PC-3 (cell line): Measurements from ENCODE around the gene BCHE. TPM values are rescaled to one million over a fixed set of nuclear protein-coding genes. Genes with fewer than 3 reads are reported as not detected.
A peak's percentile ranks its signal among the peaks of the same experiment; 100 is the strongest.

ENCODE experiments used
- ATAC-seq: fragments of 200-7000 bp; cut with Tn5 transposase; 2 replicates; pipeline ENCODE4 v1.9.1; 2020; ENCODE audit warnings: mild to moderate bottlenecking, moderate library complexity
- BruUV-seq: library from RNA; stranded (reverse); fragments of 400-500 nt; replicated peaks from 2 replicates; lab custom pipeline; 2021; lab: Mats Ljungman, UMichigan
- CTCF ChIA-PET: fragments of 300-600 bp; sonication (Branson Sonifier 250); formaldehyde crosslinking; loops from one replicate; lab custom pipeline; 2022; ENCODE audit warnings: antibody characterized with exemption; lab: Charles Lee
- POLR2A ChIA-PET: fragments of 300-600 bp; sonication (Branson Sonifier 250); formaldehyde crosslinking; loops from one replicate; lab custom pipeline; 2022; ENCODE audit warnings: antibody characterized with exemption; ENCODE audit not compliant: unreplicated experiment; lab: Charles Lee
- DNase-seq: peaks from one replicate; pipeline ENCODE4 v3.0.0-alpha.2; 2015
- H2AFZ ChIP-seq: fragments of 300-600 bp; sonication (generic); 2 replicates; pipeline ENCODE4 v1.6.0; 2016; ENCODE audit warnings: antibody characterized with exemption, low read length
- H3F3A ChIP-seq: fragments of 300-600 bp; sonication (generic); one replicate; pipeline ENCODE4 v1.6.0; 2017; ENCODE audit warnings: antibody characterized with exemption, low read length, control low read depth, mild to moderate bottlenecking; ENCODE audit not compliant: unreplicated experiment
- H3K27ac ChIP-seq: fragments of 300-600 bp; sonication (generic); 2 replicates; pipeline ENCODE4 v1.5.1; 2016; ENCODE audit warnings: mild to moderate bottlenecking, low read length
- H3K27me3 ChIP-seq: fragments of 300-600 bp; sonication (generic); 2 replicates; pipeline ENCODE4 v1.6.1; 2016; ENCODE audit warnings: low read length, mixed read lengths
- H3K36me3 ChIP-seq: fragments of 300-600 bp; sonication (generic); 2 replicates; pipeline ENCODE4 v1.6.1; 2016; ENCODE audit warnings: low read depth, mixed run types, low read length, mixed read lengths
- H3K4me1 ChIP-seq: fragments of 300-600 bp; sonication (generic); 2 replicates; pipeline ENCODE4 v1.5.1; 2016; ENCODE audit warnings: low read length; ENCODE audit not compliant: insufficient read depth
- H3K4me2 ChIP-seq: fragments of 300-600 bp; sonication (generic); 2 replicates; pipeline ENCODE4 v1.6.0; 2016; ENCODE audit warnings: low read length
- H3K4me3 ChIP-seq: fragments of 300-600 bp; sonication (generic); 2 replicates; pipeline ENCODE4 v1.5.1; 2016; ENCODE audit warnings: mild to moderate bottlenecking, low read length, mixed read lengths
- H3K79me2 ChIP-seq: fragments of 300-600 bp; sonication (generic); 2 replicates; pipeline ENCODE4 v1.6.1; 2017; ENCODE audit warnings: low read length, mixed read lengths
- H3K9ac ChIP-seq: fragments of 300-600 bp; sonication (generic); 2 replicates; pipeline ENCODE4 v1.6.0; 2016; ENCODE audit warnings: mild to moderate bottlenecking, low read length
- H3K9me2 ChIP-seq: fragments of 300-600 bp; sonication (generic); replicated peaks from 2 replicates; pipeline ENCODE4 v1.6.1; 2016; ENCODE audit warnings: mixed run types, low read length, mixed read lengths
- H3K9me3 ChIP-seq: fragments of 300-600 bp; sonication (generic); 2 replicates; pipeline ENCODE4 v1.6.1; 2016; ENCODE audit warnings: low read length, mixed read lengths
- H4K20me1 ChIP-seq: fragments of 300-600 bp; sonication (generic); 2 replicates; pipeline ENCODE4 v1.6.1; 2016; ENCODE audit warnings: low read length, mixed read lengths
- EZH2 ChIP-seq: fragments of 300-600 bp; sonication (generic); IDR thresholded peaks from one replicate; pipeline ENCODE4 v1.6.1; 2017; ENCODE audit warnings: antibody characterized with exemption, mild to moderate bottlenecking, low read length; ENCODE audit not compliant: unreplicated experiment
- EZH2phosphoT487 ChIP-seq: fragments of 300-600 bp; sonication (generic); IDR thresholded peaks from 2 replicates; pipeline ENCODE4 v1.6.1; 2018; ENCODE audit warnings: mild to moderate bottlenecking, antibody characterized with exemption, low read length, borderline replicate concordance
- intact Hi-C: fragments of 100-400 bp; cut with micrococcal nuclease; formaldehyde crosslinking; loops from 2 replicates; pipeline ENCODE4 v1.9.0; 2023
- total RNA-seq: library from RNA; depleted of rRNA; stranded (reverse); fragments of >200 nt; gene quantifications from 2 replicates; pipeline ENCODE4 v1.2.3, GENCODE V29; 2014
- TF ChIP-seq, protein P1 (sequence below): fragments of 300-600 bp; sonication (generic); conservative IDR thresholded peaks from 2 replicates; pipeline ENCODE4 v1.5.1; 2017; ENCODE audit warnings: antibody characterized with exemption, low read depth, mild to moderate bottlenecking, low read length

The BCHE gene
- total RNA-seq, 1 experiment from 2014 or later = 0.18 TPM

DNA sequence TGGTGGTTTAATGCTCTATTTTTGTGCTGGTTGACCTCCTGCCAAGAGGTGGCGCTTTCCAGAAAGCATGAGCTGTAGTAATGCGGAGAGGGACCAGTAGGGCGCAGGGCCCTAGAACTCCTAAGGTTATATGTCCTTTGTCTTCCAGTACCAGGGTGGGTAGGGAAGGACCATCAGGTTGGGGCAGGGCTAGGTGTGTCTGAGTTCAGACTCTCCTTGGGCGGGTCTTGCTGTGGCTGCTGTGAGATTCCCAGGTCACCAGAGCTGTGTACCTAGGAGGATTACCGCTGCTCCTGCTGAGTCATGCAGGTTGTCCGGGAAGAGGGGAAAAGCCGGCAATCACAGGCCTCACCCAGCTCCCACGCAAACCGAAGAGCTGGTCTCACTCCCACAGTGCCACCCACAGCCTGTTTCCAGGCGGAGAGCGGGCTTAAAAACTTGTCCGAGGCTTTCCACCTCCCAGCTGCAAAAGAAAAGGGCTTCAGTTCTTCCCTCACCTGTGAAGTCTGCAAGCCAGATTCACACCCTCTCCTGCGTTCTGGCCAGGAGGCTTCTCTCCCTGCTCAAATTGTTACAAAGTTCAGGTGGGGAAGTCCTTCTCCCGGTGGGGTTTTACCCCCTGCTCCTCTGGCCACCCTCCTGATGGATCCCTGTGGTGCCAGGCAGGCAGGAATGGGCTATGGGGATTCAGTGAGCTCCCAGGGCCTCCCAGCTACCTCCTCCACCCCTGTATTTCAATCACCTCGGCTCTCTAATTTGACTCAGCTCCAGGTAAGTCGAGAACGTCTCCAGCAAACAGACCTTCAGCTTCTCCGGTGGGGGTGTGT, 37.7 kb upstream of the BCHE start:
- Histone ChIP-seq H3K4me2 (no peak overlapping the region), H3K36me3 (no peaks in the 10 kb centered on the region), H3K4me3 (no peak overlapping the region), H3K79me2 (no peaks in the 10 kb centered on the region), H3K27me3 (no peaks in the 10 kb centered on the region), H4K20me1 (no peaks in the 10 kb centered on the region), H2AFZ (peak overlapping the region; percentile 45; the same call in 1 of the 2 replicates), H3K9ac (no peak overlapping the region), H3K9me3 (no peaks in the 10 kb centered on the region), H3K4me1 (no peaks in the 10 kb centered on the region), H3K9me2 (no peaks in the 10 kb centered on the region), H3F3A (no peaks in the 10 kb centered on the region), H3K27ac (no peak overlapping the region)
- no peak for TF ChIP-seq EZH2
- TF ChIP-seq EZH2phosphoT487 = no peak
- TF ChIP-seq, protein P1, sequence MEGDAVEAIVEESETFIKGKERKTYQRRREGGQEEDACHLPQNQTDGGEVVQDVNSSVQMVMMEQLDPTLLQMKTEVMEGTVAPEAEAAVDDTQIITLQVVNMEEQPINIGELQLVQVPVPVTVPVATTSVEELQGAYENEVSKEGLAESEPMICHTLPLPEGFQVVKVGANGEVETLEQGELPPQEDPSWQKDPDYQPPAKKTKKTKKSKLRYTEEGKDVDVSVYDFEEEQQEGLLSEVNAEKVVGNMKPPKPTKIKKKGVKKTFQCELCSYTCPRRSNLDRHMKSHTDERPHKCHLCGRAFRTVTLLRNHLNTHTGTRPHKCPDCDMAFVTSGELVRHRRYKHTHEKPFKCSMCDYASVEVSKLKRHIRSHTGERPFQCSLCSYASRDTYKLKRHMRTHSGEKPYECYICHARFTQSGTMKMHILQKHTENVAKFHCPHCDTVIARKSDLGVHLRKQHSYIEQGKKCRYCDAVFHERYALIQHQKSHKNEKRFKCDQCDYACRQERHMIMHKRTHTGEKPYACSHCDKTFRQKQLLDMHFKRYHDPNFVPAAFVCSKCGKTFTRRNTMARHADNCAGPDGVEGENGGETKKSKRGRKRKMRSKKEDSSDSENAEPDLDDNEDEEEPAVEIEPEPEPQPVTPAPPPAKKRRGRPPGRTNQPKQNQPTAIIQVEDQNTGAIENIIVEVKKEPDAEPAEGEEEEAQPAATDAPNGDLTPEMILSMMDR = no peak
- ATAC-seq (no peak), DNase-seq (peak; percentile 38)
- intact Hi-C loops = no loop called here
- POLR2A ChIA-PET = no interaction called here
- no TSS peak for BruUV-seq
- CTCF ChIA-PET = interaction anchor here (0.6 kb wide), 1 partner anchor 19 kb away, joined by 3 read pairs; no protein-coding TSS in a partner anchor

DNA sequence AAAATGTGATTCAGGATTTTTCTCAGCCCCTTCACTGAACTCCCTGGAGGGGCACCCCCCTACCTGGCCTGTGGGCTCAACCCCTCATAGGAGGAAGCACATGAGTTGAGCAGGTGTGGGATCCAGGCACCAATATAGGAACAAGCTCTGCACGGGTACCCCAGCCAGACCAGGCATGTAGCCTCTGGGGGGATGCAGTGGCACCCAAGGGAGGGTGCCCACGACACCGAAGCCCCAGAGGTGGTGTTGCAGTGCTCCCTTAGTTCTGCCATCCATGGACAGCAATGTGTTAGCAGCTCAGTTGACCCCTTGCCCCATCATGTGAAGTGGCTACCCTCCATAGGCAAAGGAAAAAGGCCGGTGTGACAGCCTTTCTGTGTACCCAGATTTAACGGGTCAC, 30.9 kb upstream of the BCHE start:
- no peak for TF ChIP-seq EZH2phosphoT487
- TF ChIP-seq EZH2 = no peak
- TF ChIP-seq, protein P1 = no peak
- BruUV-seq = no TSS peak
- CTCF ChIA-PET = no interaction called here

DNA sequence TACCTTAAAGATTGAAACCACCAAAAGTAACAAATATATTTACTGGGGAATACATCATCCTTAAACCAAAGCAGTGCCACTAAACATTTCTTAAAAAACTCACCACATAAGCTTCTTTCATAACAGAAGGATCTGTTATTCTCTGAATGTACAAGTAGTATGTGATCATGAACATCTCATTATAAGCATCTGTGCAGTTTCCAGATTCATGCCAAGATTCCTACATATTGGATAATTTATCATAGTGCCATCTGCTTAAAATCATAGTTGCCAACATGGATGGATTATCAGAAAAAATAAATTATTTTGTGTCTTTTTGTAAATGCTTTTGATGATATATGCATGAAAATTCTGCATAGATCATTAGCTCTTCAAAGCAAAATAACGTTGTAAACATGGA, 21.8 kb upstream of the BCHE start:
- ChIA-PET POLR2A (no interaction called here), CTCF (no interaction called here)
- no peak for ATAC-seq
- H3K9me3 ChIP-seq = no peaks in the 10 kb centered on the region
- intact Hi-C loops = loop anchor here (5.0 to 10.0 kb wide), 2 partner anchors 604 to 1173 kb away; no protein-coding TSS in a partner anchor
- TF ChIP-seq, protein P1 = no peak
- no peak for TF ChIP-seq EZH2phosphoT487
- TF ChIP-seq EZH2 = no peak
- no peaks in the 10 kb centered on the region for H3F3A ChIP-seq
- no peaks in the 10 kb centered on the region for H3K27me3 ChIP-seq
- no peak for DNase-seq
- H3K9ac ChIP-seq = no peak overlapping the region
- no peak overlapping the region for H3K4me3 ChIP-seq
- H4K20me1 ChIP-seq = no peaks in the 10 kb centered on the region
- BruUV-seq = no TSS peak
- peaks cover 8% of the 10 kb centered on the region for H3K4me1 ChIP-seq
- no peaks in the 10 kb centered on the region for H3K79me2 ChIP-seq
- H3K9me2 ChIP-seq = no peaks in the 10 kb centered on the region
- H2AFZ ChIP-seq = no peak overlapping the region
- no peak overlapping the region for H3K4me2 ChIP-seq
- H3K27ac ChIP-seq = no peak overlapping the region
- no peaks in the 10 kb centered on the region for H3K36me3 ChIP-seq

More for the DNA sequence above, 30.9 kb upstream of the BCHE start:
- POLR2A ChIA-PET = no interaction called here
- Histone ChIP-seq H3K36me3 (no peaks in the 10 kb centered on the region), H3K27me3 (no peaks in the 10 kb centered on the region), H3K9me2 (no peaks in the 10 kb centered on the region), H3K27ac (no peak overlapping the region), H3K4me1 (no peaks in the 10 kb centered on the region), H3K4me2 (no peak overlapping the region), H2AFZ (no peak overlapping the region), H3F3A (no peaks in the 10 kb centered on the region), H3K9ac (no peak overlapping the region), H3K9me3 (no peaks in the 10 kb centered on the region), H3K4me3 (no peak overlapping the region), H3K79me2 (no peaks in the 10 kb centered on the region), H4K20me1 (no peaks in the 10 kb centered on the region)
- intact Hi-C loops = no loop called here
- no peak for ATAC-seq
- DNase-seq = no peak
